Stimulated activated CD4-positive, alpha-beta T cell treated with anti-CD3 and anti-CD28 coated beads, Interleukin-15, amount 100 ng/mL, for 48 hours (primary cell): ENCODE measurements around the gene MED27.

ENCODE experiments used
- DNase-seq, 2 donors: peaks; one replicate each; pipeline ENCODE4 v3.0.0-alpha.2; 2020; ENCODE audit warnings: low read depth in 2 of 2

Gene MED27

GRCh38 chr9:131836607-131837315 is 242.9 kb downstream of the MED27 start:
- no peak for DNase-seq

GRCh38 chr9:131836021-131836420 is 243.6 kb downstream of the MED27 start:
- DNase-seq: no peak

GRCh38 chr9:131835151-131835910 is 244.3 kb downstream of the MED27 start:
- DNase-seq: no peak

- no peak for DNase-seq
Observed at GRCh38 chr9:131834721-131835120, 244.9 kb downstream of the MED27 start.

GRCh38 chr9:131833906-131834305 is 245.8 kb downstream of the MED27 start:
- no peak for DNase-seq

GRCh38 chr9:131833083-131833482 is 246.6 kb downstream of the MED27 start:
- no peak for DNase-seq

- DNase-seq: no peak
Observed at GRCh38 chr9:131831380-131832165, 248.1 kb downstream of the MED27 start.

GRCh38 chr9:131827821-131828369 is 251.8 kb downstream of the MED27 start:
- no peak for DNase-seq

- no peak for DNase-seq
Observed at GRCh38 chr9:131826966-131827525, 252.6 kb downstream of the MED27 start.

- DNase-seq: no peak
Observed at GRCh38 chr9:131826053-131826452, 253.6 kb downstream of the MED27 start.

- DNase-seq: no peak
Observed at GRCh38 chr9:131824953-131825495, 254.6 kb downstream of the MED27 start.

GRCh38 chr9:131824155-131824594 is 255.5 kb downstream of the MED27 start:
- DNase-seq: no peak

- DNase-seq: no peak
Observed at GRCh38 chr9:131823701-131824146, 255.9 kb downstream of the MED27 start.

GRCh38 chr9:131818089-131818488 is 261.6 kb downstream of the MED27 start:
- DNase-seq: no peak

- DNase-seq: no peak
Observed at GRCh38 chr9:131817627-131818026, 262.0 kb downstream of the MED27 start.

- DNase-seq: no peak
Observed at GRCh38 chr9:131817073-131817472, 262.6 kb downstream of the MED27 start.

- no peak for DNase-seq
Observed at GRCh38 chr9:131815970-131816873, 263.4 kb downstream of the MED27 start.

- DNase-seq: no peak
Observed at GRCh38 chr9:131814707-131815106, 265.0 kb downstream of the MED27 start.

GRCh38 chr9:131813116-131813515 is 266.6 kb downstream of the MED27 start:
- DNase-seq: no peak

- DNase-seq: no peak
Observed at GRCh38 chr9:131812116-131812790, 267.4 kb downstream of the MED27 start.
